ENCODE data around the gene GPR18. TPM values are rescaled to one million over a fixed set of nuclear protein-coding genes. Genes with fewer than 3 reads are reported as not detected.

The GPR18 gene
- total RNA-seq, 2 experiments from 2014 or later = 42.9 to 45.1 TPM

DNA sequence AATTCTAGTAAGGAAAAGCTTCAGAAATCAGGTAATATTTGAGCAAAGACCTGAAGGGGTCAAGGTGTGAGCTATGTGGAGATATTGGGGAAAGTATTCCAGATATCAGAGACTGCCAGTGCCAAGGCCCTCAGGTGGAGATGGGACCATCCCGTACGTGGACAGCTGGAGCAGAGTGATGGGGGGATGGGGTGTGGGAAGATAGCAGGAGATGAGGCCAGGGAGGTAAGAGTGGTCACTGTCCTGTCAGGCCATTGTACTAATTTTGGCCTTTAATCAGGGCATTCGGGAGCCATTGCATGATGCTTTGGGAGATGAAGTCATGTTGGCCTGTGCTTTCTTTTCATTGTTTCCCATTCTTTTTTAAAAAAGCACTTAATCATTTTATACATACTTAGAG lies 13.1 kb upstream of the GPR18 start:
- peaks cover 55% of the 10 kb centered on the region for H3K36me3 Mint-ChIP-seq (ENCODE audit: low read depth)
- ChIA-PET CTCF (interaction anchor here (1.4 to 10.4 kb wide), 5 partner anchors 33 to 231 kb away, joined by 3 to 189 read pairs (median 44); partner anchors contain the start of gene GPR183), POLR2A (interaction anchor here (1.0 to 5.5 kb wide), 10 partner anchors 9 to 164 kb away, joined by 3 to 55 read pairs (median 5); partner anchors contain the start of genes GPR18, GPR183 and UBAC2)
- peak in 1 of 14 experiments; percentile 13 for DNase-seq
- no peak overlapping the region for H3K4me3 Mint-ChIP-seq
- peaks cover 4 to 5% of the 10 kb centered on the region in 2 experiments for H3K9me3 ChIP-seq (ENCODE audit: control insufficient read depth in 1 of 2, insufficient read depth in 1 of 2, low read length in 2 of 2)
- H3K36me3 ChIP-seq (ENCODE audit: insufficient read depth, low read length) = peaks cover 30% of the 10 kb centered on the region
- no peak for ATAC-seq (ENCODE audit: poor library complexity)
- H3K4me1 ChIP-seq (ENCODE audit: insufficient read depth, low read length) = peaks cover 40% of the 10 kb centered on the region
- H3K27me3 ChIP-seq (ENCODE audit: control insufficient read depth in 1 of 2, insufficient read depth in 2 of 2, low read length in 2 of 2) = no peaks in the 10 kb centered on the region
- intact Hi-C loops (cut with DNase I, micrococcal nuclease) = loop anchor here (1.0 to 5.0 kb wide), 5 partner anchors 26 to 226 kb away; partner anchors contain the start of gene GPR183 (in 1 of the 2)
- TF ChIP-seq, protein P1, sequence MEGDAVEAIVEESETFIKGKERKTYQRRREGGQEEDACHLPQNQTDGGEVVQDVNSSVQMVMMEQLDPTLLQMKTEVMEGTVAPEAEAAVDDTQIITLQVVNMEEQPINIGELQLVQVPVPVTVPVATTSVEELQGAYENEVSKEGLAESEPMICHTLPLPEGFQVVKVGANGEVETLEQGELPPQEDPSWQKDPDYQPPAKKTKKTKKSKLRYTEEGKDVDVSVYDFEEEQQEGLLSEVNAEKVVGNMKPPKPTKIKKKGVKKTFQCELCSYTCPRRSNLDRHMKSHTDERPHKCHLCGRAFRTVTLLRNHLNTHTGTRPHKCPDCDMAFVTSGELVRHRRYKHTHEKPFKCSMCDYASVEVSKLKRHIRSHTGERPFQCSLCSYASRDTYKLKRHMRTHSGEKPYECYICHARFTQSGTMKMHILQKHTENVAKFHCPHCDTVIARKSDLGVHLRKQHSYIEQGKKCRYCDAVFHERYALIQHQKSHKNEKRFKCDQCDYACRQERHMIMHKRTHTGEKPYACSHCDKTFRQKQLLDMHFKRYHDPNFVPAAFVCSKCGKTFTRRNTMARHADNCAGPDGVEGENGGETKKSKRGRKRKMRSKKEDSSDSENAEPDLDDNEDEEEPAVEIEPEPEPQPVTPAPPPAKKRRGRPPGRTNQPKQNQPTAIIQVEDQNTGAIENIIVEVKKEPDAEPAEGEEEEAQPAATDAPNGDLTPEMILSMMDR (IDR thresholded peaks at IDR 0.05) = no peak
- H3K9me3 Mint-ChIP-seq = peaks cover 2% of the 10 kb centered on the region
- no peak overlapping the region for H3K27ac ChIP-seq (ENCODE audit: low read depth in 1 of 2, low read length in 2 of 2)
- H3K4me3 ChIP-seq (ENCODE audit: low read length) = no peak overlapping the region
- H3K27me3 Mint-ChIP-seq = no peaks in the 10 kb centered on the region
- peak overlapping the region; percentile 87 for H3K27ac Mint-ChIP-seq
- peaks cover 79% of the 10 kb centered on the region for H3K4me1 Mint-ChIP-seq (ENCODE audit: low read depth)

DNA sequence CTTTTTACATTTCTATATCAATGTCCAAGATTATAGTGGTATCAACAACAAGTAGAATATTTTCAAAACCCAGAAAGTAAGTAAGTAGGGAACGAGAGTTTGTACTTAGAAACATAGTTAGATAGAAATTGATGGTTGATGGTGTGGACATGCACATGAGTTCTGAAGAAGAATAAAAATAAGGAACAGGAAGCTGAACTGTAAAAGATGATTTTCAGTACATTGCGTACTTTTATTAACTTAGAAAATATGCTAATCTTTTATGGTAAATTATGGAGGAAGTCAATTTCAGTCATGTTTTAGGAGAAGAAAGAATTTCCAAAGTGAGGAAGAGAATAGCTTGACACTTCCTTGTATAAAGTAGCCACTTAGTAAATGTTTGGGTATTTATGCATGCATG lies 12.3 kb upstream of the GPR18 start:
- peaks cover 58% of the 10 kb centered on the region for H3K36me3 Mint-ChIP-seq (ENCODE audit: low read depth)
- peaks cover 4 to 5% of the 10 kb centered on the region in 2 experiments for H3K9me3 ChIP-seq (ENCODE audit: control insufficient read depth in 1 of 2, insufficient read depth in 1 of 2, low read length in 2 of 2)
- TF ChIP-seq, protein P1 (IDR thresholded peaks at IDR 0.05) = no peak
- H3K4me3 Mint-ChIP-seq = no peak overlapping the region
- no peak overlapping the region for H3K4me3 ChIP-seq (ENCODE audit: low read length)
- ATAC-seq (ENCODE audit: poor library complexity) (no peak), DNase-seq (peak in 1 of 14 experiments; percentile 9)
- ChIA-PET CTCF (interaction anchor here (0.8 to 10.4 kb wide), 30 partner anchors 12 to 184 kb away, joined by 3 to 189 read pairs (median 8); partner anchors contain the start of genes GPR183 and UBAC2), POLR2A (interaction anchor here (1.2 to 5.5 kb wide), 18 partner anchors 10 to 165 kb away, joined by 3 to 55 read pairs (median 10); partner anchors contain the start of genes GPR183 and UBAC2)
- peaks cover 78% of the 10 kb centered on the region for H3K4me1 Mint-ChIP-seq (ENCODE audit: low read depth)
- H3K4me1 ChIP-seq (ENCODE audit: insufficient read depth, low read length) = peaks cover 33% of the 10 kb centered on the region
- intact Hi-C loops (cut with DNase I, micrococcal nuclease) = loop anchor here (2.0 to 5.0 kb wide), 4 partner anchors 26 to 227 kb away; partner anchors contain the start of gene GPR183 (in 1 of the 2)
- no peaks in the 10 kb centered on the region for H3K27me3 Mint-ChIP-seq
- peak overlapping the region in 1 of 2 donors; percentile 9 for H3K27ac ChIP-seq (ENCODE audit: low read depth in 1 of 2, low read length in 2 of 2)
- peaks cover 2% of the 10 kb centered on the region for H3K9me3 Mint-ChIP-seq
- H3K27me3 ChIP-seq (ENCODE audit: control insufficient read depth in 1 of 2, insufficient read depth in 2 of 2, low read length in 2 of 2) = no peaks in the 10 kb centered on the region
- H3K27ac Mint-ChIP-seq = peak overlapping the region; percentile 87
- peaks cover 31% of the 10 kb centered on the region for H3K36me3 ChIP-seq (ENCODE audit: insufficient read depth, low read length)

DNA sequence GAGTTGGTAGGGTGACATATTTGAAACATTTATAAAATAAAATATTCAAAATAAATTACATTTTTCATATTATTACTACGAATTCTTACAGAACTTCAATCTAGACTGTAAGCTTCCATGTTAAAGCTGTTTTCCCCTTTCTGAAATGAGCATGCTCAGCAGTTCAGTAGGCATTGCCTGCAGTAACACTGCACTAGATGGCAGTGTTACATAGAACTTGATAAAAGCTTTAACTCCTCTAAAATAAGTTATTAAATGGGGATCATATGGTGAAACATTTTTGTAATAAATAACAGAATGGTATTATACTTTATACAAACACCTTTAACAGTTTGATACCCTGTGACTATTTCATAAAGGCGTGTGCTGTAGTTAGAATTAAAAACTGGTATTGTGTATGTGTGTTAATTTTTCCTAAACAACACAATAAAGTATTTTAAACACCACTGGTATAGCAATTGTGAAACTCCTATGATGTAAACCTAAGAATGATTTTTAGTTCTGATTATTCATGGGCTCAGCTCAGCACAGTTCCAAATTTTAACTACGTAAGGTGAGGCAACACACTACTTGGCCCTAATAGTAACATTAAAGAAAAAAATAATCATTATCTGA lies 11.6 kb upstream of the GPR18 start:
- Histone ChIP-seq H3K4me1 (ENCODE audit: insufficient read depth, low read length) (peaks cover 32% of the 10 kb centered on the region), H3K4me3 (ENCODE audit: low read length) (no peak overlapping the region), H3K27ac (ENCODE audit: low read depth in 1 of 2, low read length in 2 of 2) (no peak overlapping the region), H3K9me3 (ENCODE audit: control insufficient read depth in 1 of 2, insufficient read depth in 1 of 2, low read length in 2 of 2) (peaks cover 4 to 5% of the 10 kb centered on the region in 2 experiments), H3K36me3 (ENCODE audit: insufficient read depth, low read length) (peaks cover 36% of the 10 kb centered on the region), H3K27me3 (ENCODE audit: control insufficient read depth in 1 of 2, insufficient read depth in 2 of 2, low read length in 2 of 2) (no peaks in the 10 kb centered on the region)
- ChIA-PET POLR2A (interaction anchor here (0.5 to 5.5 kb wide), 27 partner anchors 10 to 166 kb away, joined by 3 to 55 read pairs (median 6); partner anchors contain the start of genes GPR18, GPR183 and UBAC2), CTCF (interaction anchor here (0.6 to 10.4 kb wide), 52 partner anchors 9 to 234 kb away, joined by 3 to 189 read pairs (median 6); partner anchors contain the start of genes GPR18, GPR183 and UBAC2)
- Mint-ChIP-seq H3K27ac (peak overlapping the region; percentile 87), H3K4me3 (no peak overlapping the region), H3K9me3 (peaks cover 2% of the 10 kb centered on the region), H3K36me3 (ENCODE audit: low read depth) (peaks cover 53% of the 10 kb centered on the region), H3K4me1 (ENCODE audit: low read depth) (peaks cover 78% of the 10 kb centered on the region), H3K27me3 (no peaks in the 10 kb centered on the region)
- intact Hi-C loops (cut with DNase I, micrococcal nuclease) = loop anchor here (1.0 to 10.0 kb wide), 9 partner anchors 27 to 335 kb away; partner anchors contain the start of genes CLYBL (in 1 of the 2), GPR183 (in 1 of the 2) and TM9SF2 (in 1 of the 2)
- DNase-seq (peak in 5 of 14 experiments; percentile 32 to 86 (median 79)), ATAC-seq (ENCODE audit: poor library complexity) (peak; percentile 80)
- TF ChIP-seq, protein P1 (IDR thresholded peaks at IDR 0.05) = peak; percentile 94

All from CD4-positive, alpha-beta T cell (primary cell).